Astrocyte (in vitro differentiated cells and primary cell): ENCODE measurements around the gene SMPD3. TPM values are rescaled to one million over a fixed set of nuclear protein-coding genes. Genes with fewer than 3 reads are reported as not detected.

Experiments
- DNase-seq: peaks from one replicate; pipeline ENCODE4 v3.0.0-alpha.2; 2010; ENCODE audit warnings: low read depth
- FAIRE-seq: peaks from 2 replicates; lab custom pipeline; 2011; peaks lifted over from hg19 to GRCh38; lab: Jason Lieb, UNC
- H2AFZ ChIP-seq: 2 replicates; pipeline ENCODE4 v1.6.0; 2012; ENCODE audit warnings: low read depth, low read length, inconsistent platforms
- H3K27ac ChIP-seq: 2 replicates; pipeline ENCODE4 v1.5.1; 2011; ENCODE audit warnings: low read depth, low read length, inconsistent platforms
- H3K27me3 ChIP-seq: 2 replicates; pipeline ENCODE4 v1.6.0; 2011; ENCODE audit warnings: low read length, inconsistent platforms; ENCODE audit not compliant: insufficient read depth
- H3K36me3 ChIP-seq: 2 replicates; pipeline ENCODE4 v1.5.1; 2011; ENCODE audit warnings: low read length, inconsistent platforms; ENCODE audit not compliant: insufficient read depth
- H3K4me1 ChIP-seq: 2 replicates; pipeline ENCODE4 v1.5.1; 2011; ENCODE audit warnings: low read length, inconsistent platforms; ENCODE audit not compliant: insufficient read depth
- H3K4me2 ChIP-seq: 2 replicates; pipeline ENCODE4 v1.6.0; 2012; ENCODE audit warnings: low read length, inconsistent platforms
- H3K4me3 ChIP-seq: 2 replicates; pipeline ENCODE4 v1.5.1; 2011; ENCODE audit warnings: low read depth, mild to moderate bottlenecking, low read length, inconsistent platforms; ENCODE audit not compliant: insufficient read depth
- H3K79me2 ChIP-seq: 2 replicates; pipeline ENCODE4 v1.6.0; 2012; ENCODE audit warnings: mild to moderate bottlenecking, low read length, inconsistent platforms; ENCODE audit not compliant: insufficient read depth
- H3K9ac ChIP-seq: 2 replicates; pipeline ENCODE4 v1.6.0; 2012; ENCODE audit warnings: mild to moderate bottlenecking, low read length, inconsistent platforms
- H3K9me3 ChIP-seq: 2 replicates; pipeline ENCODE4 v1.5.1; 2012; ENCODE audit warnings: low read depth, mild to moderate bottlenecking, low read length, inconsistent platforms; ENCODE audit not compliant: insufficient read depth
- H4K20me1 ChIP-seq: 2 replicates; pipeline ENCODE4 v1.6.0; 2012; ENCODE audit warnings: low read length, inconsistent platforms; ENCODE audit not compliant: insufficient read depth
- H3K27ac Mint-ChIP-seq: one replicate; pipeline ENCODE4 v1.8.0; 2021; ENCODE audit warnings: mild to moderate bottlenecking, mixed read lengths; ENCODE audit not compliant: unreplicated experiment
- H3K27me3 Mint-ChIP-seq: one replicate; pipeline ENCODE4 v1.8.0; 2021; ENCODE audit warnings: low read depth, mixed read lengths; ENCODE audit not compliant: unreplicated experiment
- H3K36me3 Mint-ChIP-seq: one replicate; pipeline ENCODE4 v1.8.0; 2021; ENCODE audit warnings: low read depth, mixed read lengths; ENCODE audit not compliant: unreplicated experiment
- H3K4me1 Mint-ChIP-seq: one replicate; pipeline ENCODE4 v1.8.0; 2021; ENCODE audit warnings: low read depth, mixed read lengths; ENCODE audit not compliant: unreplicated experiment
- H3K4me3 Mint-ChIP-seq: one replicate; pipeline ENCODE4 v1.8.0; 2021; ENCODE audit warnings: mild to moderate bottlenecking, moderate library complexity, mixed read lengths; ENCODE audit not compliant: unreplicated experiment
- H3K9me3 Mint-ChIP-seq: one replicate; pipeline ENCODE4 v1.8.0; 2021; ENCODE audit warnings: mild to moderate bottlenecking, mixed read lengths; ENCODE audit not compliant: unreplicated experiment
- EZH2 ChIP-seq: IDR thresholded peaks from 2 replicates; pipeline ENCODE4 v1.6.1; 2012; ENCODE audit warnings: mild to moderate bottlenecking, low read length, inconsistent platforms; ENCODE audit not compliant: insufficient read depth
- total RNA-seq: library from RNA; stranded (reverse); gene quantifications from 2 replicates; pipeline ENCODE4 v1.2.1, GENCODE V29; 2021
- TF ChIP-seq, protein P1 (sequence below): IDR thresholded peaks from 2 replicates; pipeline ENCODE4 v1.5.1; 2011; ENCODE audit warnings: low read depth, mild to moderate bottlenecking, inconsistent platforms, low read length, moderate library complexity; ENCODE audit not compliant: insufficient read depth

SMPD3 gene
- total RNA-seq, 1 donor from 2014 or later = 0.25 TPM

DNA sequence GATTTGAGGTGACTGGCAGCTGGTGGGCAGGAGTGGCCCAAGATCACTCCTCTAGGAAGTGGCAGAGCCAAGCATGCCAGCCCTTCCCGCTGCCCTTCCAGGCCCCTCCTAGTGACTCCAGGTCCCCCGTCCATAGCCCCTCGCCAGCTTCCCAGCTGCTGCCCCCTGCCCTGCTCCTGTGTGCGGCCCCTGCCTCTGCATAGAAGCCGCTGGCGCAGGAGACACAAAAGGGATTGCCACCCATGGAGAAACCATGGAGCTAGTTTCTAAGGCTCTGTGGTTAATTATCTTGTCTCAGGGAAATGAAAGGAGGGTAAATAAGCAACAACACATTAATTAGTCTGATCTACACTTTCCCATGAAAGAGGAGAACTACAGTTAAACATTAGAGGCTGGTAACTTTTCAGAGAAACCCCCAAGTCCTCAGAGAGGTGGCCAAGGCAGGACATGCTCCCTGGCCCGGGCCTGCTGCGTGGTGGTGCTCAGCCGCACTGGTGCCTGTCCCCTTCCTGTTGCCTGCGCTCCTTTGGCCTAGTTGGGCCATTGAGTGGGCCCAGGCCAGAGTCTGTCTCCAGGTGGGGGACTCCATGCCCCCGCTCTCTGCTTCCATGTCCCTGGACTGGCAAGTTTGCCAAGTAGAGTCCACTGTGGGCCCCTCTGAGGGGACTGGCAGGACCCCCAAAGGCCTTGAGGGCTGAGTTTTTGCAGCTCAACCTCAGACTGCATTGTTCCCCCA lies 72.3 kb downstream of the SMPD3 start:
- H3K36me3 ChIP-seq = no peaks in the 10 kb centered on the region
- H3K79me2 ChIP-seq = no peaks in the 10 kb centered on the region
- peaks cover 2% of the 10 kb centered on the region for H3K27me3 ChIP-seq
- no peaks in the 10 kb centered on the region for H3K9me3 ChIP-seq
- H3K4me2 ChIP-seq = no peak overlapping the region
- Mint-ChIP-seq H3K27me3 (peaks cover 58% of the 10 kb centered on the region), H3K9me3 (no peaks in the 10 kb centered on the region), H3K36me3 (no peaks in the 10 kb centered on the region), H3K27ac (no peak overlapping the region), H3K4me1 (no peaks in the 10 kb centered on the region), H3K4me3 (no peak overlapping the region)
- no peaks in the 10 kb centered on the region for H3K4me1 ChIP-seq
- H2AFZ ChIP-seq = no peak overlapping the region
- FAIRE-seq = no peak
- H3K27ac ChIP-seq = no peak overlapping the region
- DNase-seq = no peak
- no peak overlapping the region for H3K4me3 ChIP-seq
- no peak for TF ChIP-seq EZH2
- TF ChIP-seq, protein P1, sequence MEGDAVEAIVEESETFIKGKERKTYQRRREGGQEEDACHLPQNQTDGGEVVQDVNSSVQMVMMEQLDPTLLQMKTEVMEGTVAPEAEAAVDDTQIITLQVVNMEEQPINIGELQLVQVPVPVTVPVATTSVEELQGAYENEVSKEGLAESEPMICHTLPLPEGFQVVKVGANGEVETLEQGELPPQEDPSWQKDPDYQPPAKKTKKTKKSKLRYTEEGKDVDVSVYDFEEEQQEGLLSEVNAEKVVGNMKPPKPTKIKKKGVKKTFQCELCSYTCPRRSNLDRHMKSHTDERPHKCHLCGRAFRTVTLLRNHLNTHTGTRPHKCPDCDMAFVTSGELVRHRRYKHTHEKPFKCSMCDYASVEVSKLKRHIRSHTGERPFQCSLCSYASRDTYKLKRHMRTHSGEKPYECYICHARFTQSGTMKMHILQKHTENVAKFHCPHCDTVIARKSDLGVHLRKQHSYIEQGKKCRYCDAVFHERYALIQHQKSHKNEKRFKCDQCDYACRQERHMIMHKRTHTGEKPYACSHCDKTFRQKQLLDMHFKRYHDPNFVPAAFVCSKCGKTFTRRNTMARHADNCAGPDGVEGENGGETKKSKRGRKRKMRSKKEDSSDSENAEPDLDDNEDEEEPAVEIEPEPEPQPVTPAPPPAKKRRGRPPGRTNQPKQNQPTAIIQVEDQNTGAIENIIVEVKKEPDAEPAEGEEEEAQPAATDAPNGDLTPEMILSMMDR = no peak
- H3K9ac ChIP-seq = no peak overlapping the region
- no peaks in the 10 kb centered on the region for H4K20me1 ChIP-seq

DNA sequence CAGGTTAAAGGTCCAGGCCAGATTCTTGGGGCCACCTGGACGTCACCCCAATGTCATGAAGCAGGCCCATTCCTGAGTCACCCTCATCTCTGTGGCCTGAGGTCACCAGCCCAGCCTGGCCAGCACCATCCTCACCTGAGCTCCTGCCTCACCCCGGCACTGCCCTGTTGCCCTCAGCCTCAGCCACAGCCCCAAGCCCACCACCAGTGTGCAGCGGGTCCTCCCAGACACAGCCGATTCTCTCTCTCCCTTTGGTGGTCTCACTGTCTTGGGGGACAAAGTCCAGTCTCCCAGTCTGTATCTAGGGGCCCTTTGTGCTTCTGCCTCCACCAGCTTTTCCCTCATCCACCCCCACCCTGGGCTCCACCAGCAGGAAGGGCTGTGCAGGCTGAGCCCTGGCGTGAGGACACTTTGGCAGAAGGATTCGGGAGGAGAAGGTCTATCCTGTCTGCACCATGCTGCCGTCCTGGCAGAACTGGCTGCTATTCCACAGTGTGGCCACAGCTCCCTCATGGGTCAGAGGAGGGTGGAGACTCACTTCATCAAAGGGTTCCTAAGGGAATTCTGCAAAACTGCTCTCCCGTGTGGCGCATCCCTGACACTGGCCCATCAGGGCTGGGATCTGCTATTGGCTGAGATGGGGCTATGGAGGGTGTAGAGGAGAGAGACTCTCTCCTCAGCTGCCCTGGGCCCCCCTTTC lies 73.2 kb downstream of the SMPD3 start:
- H3K27me3 Mint-ChIP-seq = peaks cover 61% of the 10 kb centered on the region
- no peak overlapping the region for H3K4me3 Mint-ChIP-seq
- no peaks in the 10 kb centered on the region for H3K36me3 Mint-ChIP-seq
- H3K9me3 ChIP-seq = no peaks in the 10 kb centered on the region
- H3K4me3 ChIP-seq = no peak overlapping the region
- H3K27me3 ChIP-seq = peaks cover 2% of the 10 kb centered on the region
- no peaks in the 10 kb centered on the region for H4K20me1 ChIP-seq
- H3K27ac Mint-ChIP-seq = no peak overlapping the region
- H3K4me2 ChIP-seq = no peak overlapping the region
- H3K4me1 ChIP-seq = no peaks in the 10 kb centered on the region
- no peaks in the 10 kb centered on the region for H3K79me2 ChIP-seq
- no peak overlapping the region for H3K9ac ChIP-seq
- H3K36me3 ChIP-seq = no peaks in the 10 kb centered on the region
- no peak overlapping the region for H3K27ac ChIP-seq
- no peaks in the 10 kb centered on the region for H3K4me1 Mint-ChIP-seq
- TF ChIP-seq EZH2 = no peak
- TF ChIP-seq, protein P1 = no peak
- no peak for DNase-seq
- FAIRE-seq = no peak
- H2AFZ ChIP-seq = no peak overlapping the region
- no peaks in the 10 kb centered on the region for H3K9me3 Mint-ChIP-seq
